ENCODE data around the gene TSPAN14.
"Not testable (repeated sequence)": the region's sequence is repeated elsewhere in the genome, so short reads cannot be mapped to it uniquely, and the experiment has no call there.

The TSPAN14 gene

DNA sequence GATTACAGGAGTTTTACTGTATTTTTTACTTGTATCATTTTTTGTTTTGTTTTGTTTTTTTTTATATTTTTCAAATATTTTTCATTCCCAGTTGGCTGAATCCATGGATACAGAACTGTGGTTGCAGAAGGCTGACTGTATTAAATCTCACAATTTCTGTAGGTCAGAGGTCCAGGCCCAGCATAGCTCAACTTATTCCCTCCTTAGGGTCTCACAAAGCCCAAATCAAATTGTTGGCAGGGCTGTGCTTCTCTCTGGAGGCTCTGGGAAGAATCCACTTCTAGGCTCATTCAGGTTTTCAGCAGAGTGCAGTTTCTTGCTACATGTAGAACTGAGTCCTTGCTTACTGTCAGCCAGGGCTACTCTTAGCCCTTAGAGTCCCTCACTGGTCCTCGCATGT lies 22.6 kb downstream of the TSPAN14 start:
- no peaks in the 10 kb centered on the region for H3F3A ChIP-seq (ENCODE audit: insufficient read depth, low read length)
- no peak overlapping the region for H2AFZ ChIP-seq (ENCODE audit: low read length)
- no peak overlapping the region for H3K4me3 ChIP-seq (ENCODE audit: low read length)
- no peak for TF ChIP-seq EZH2phosphoT487 (IDR thresholded peaks at IDR 0.05; ENCODE audit: low read length)
- TF ChIP-seq EZH2 (optimal IDR thresholded peaks at IDR 0.05; ENCODE audit: low read depth, low read length): no peak
- TF ChIP-seq, protein P1, sequence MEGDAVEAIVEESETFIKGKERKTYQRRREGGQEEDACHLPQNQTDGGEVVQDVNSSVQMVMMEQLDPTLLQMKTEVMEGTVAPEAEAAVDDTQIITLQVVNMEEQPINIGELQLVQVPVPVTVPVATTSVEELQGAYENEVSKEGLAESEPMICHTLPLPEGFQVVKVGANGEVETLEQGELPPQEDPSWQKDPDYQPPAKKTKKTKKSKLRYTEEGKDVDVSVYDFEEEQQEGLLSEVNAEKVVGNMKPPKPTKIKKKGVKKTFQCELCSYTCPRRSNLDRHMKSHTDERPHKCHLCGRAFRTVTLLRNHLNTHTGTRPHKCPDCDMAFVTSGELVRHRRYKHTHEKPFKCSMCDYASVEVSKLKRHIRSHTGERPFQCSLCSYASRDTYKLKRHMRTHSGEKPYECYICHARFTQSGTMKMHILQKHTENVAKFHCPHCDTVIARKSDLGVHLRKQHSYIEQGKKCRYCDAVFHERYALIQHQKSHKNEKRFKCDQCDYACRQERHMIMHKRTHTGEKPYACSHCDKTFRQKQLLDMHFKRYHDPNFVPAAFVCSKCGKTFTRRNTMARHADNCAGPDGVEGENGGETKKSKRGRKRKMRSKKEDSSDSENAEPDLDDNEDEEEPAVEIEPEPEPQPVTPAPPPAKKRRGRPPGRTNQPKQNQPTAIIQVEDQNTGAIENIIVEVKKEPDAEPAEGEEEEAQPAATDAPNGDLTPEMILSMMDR (IDR thresholded peaks at IDR 0.05; ENCODE audit: low read length): no peak
- H3K36me3 ChIP-seq (replicated peaks; ENCODE audit: insufficient read depth, low read length): no peaks in the 10 kb centered on the region
- no peak for DNase-seq
- H3K4me1 ChIP-seq (ENCODE audit: low read length): no peaks in the 10 kb centered on the region
- H4K20me1 ChIP-seq (ENCODE audit: insufficient read depth, low read length): no peaks in the 10 kb centered on the region; the same call in 1 of the 2 replicates
- H3K9me3 ChIP-seq (replicated peaks; ENCODE audit: insufficient read depth, low read length): no peaks in the 10 kb centered on the region
- no peaks in the 10 kb centered on the region for H3K9me2 ChIP-seq (replicated peaks; ENCODE audit: insufficient read depth, low read length)
- no peaks in the 10 kb centered on the region for H3K27me3 ChIP-seq (replicated peaks; ENCODE audit: insufficient read depth, low read length)
- H3K4me2 ChIP-seq (ENCODE audit: low read depth, low read length): no peak overlapping the region
- H3K27ac ChIP-seq (ENCODE audit: low read length): no peak overlapping the region
- H3K79me2 ChIP-seq (ENCODE audit: low read length): no peaks in the 10 kb centered on the region
- no peak overlapping the region for H3K9ac ChIP-seq (ENCODE audit: low read length)

DNA sequence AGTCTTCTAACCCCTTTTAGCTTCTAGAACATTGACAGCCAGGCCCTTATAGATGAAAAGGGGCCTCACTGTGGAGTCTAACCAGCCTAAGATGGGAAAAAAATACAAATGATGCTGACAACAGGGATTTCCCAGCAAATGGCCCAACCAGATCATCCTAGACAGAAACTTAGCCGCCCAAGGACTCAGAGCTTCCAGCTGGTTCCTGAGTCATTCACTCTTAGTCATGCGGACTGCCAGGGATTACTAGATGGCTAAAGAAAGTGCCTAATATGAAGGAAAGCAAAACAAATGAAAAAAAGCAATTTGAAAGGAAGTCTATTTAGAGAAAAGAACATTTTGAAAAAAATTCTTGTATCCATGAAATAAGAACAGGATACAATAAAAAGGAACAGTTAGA lies 23.7 kb downstream of the TSPAN14 start:
- H3K4me1 ChIP-seq (ENCODE audit: low read length): no peaks in the 10 kb centered on the region
- no peak overlapping the region for H3K27ac ChIP-seq (ENCODE audit: low read length)
- no peak overlapping the region for H3K4me2 ChIP-seq (ENCODE audit: low read depth, low read length)
- no peak overlapping the region for H2AFZ ChIP-seq (ENCODE audit: low read length)
- H3K79me2 ChIP-seq (ENCODE audit: low read length): no peaks in the 10 kb centered on the region
- no peaks in the 10 kb centered on the region for H3K27me3 ChIP-seq (replicated peaks; ENCODE audit: insufficient read depth, low read length)
- H3K4me3 ChIP-seq (ENCODE audit: low read length): no peak overlapping the region
- TF ChIP-seq, protein P1 (IDR thresholded peaks at IDR 0.05; ENCODE audit: low read length): no peak
- TF ChIP-seq EZH2phosphoT487 (IDR thresholded peaks at IDR 0.05; ENCODE audit: low read length) (no peak), EZH2 (optimal IDR thresholded peaks at IDR 0.05; ENCODE audit: low read depth, low read length) (no peak)
- no peaks in the 10 kb centered on the region for H3K9me2 ChIP-seq (replicated peaks; ENCODE audit: insufficient read depth, low read length)
- no peak overlapping the region for H3K9ac ChIP-seq (ENCODE audit: low read length)
- DNase-seq: no peak
- no peaks in the 10 kb centered on the region for H3F3A ChIP-seq (ENCODE audit: insufficient read depth, low read length)
- no peaks in the 10 kb centered on the region for H4K20me1 ChIP-seq (ENCODE audit: insufficient read depth, low read length)
- no peaks in the 10 kb centered on the region for H3K36me3 ChIP-seq (replicated peaks; ENCODE audit: insufficient read depth, low read length)
- no peaks in the 10 kb centered on the region for H3K9me3 ChIP-seq (replicated peaks; ENCODE audit: insufficient read depth, low read length)

DNA sequence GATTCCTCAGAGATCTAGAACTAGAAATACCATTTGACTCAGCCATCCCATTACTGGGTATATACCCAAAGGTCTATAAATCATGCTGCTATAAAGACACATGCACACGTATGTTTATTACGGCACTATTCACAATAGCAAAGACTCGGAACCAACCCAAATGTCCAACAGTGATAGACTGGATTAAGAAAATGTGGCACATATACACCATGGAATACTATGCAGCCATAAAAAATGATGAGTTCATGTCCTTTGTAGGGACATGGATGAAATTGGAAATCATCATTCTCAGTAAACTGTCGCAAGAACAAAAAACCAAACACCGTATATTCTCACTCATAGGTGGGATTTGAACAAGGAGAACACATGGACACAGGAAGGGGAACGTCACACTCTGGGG lies 26.3 kb downstream of the TSPAN14 start:
- not testable (repeated sequence) for H3K9me3 ChIP-seq (replicated peaks; ENCODE audit: insufficient read depth, low read length); H3K27ac ChIP-seq (ENCODE audit: low read length); H3K27me3 ChIP-seq (replicated peaks; ENCODE audit: insufficient read depth, low read length); H3K9me2 ChIP-seq (replicated peaks; ENCODE audit: insufficient read depth, low read length); H3K4me1 ChIP-seq (ENCODE audit: low read length); H3K36me3 ChIP-seq (replicated peaks; ENCODE audit: insufficient read depth, low read length); H3F3A ChIP-seq (ENCODE audit: insufficient read depth, low read length); H3K4me3 ChIP-seq (ENCODE audit: low read length); H4K20me1 ChIP-seq (ENCODE audit: insufficient read depth, low read length); H3K79me2 ChIP-seq (ENCODE audit: low read length); H2AFZ ChIP-seq (ENCODE audit: low read length); H3K9ac ChIP-seq (ENCODE audit: low read length); H3K4me2 ChIP-seq (ENCODE audit: low read depth, low read length); DNase-seq

DNA sequence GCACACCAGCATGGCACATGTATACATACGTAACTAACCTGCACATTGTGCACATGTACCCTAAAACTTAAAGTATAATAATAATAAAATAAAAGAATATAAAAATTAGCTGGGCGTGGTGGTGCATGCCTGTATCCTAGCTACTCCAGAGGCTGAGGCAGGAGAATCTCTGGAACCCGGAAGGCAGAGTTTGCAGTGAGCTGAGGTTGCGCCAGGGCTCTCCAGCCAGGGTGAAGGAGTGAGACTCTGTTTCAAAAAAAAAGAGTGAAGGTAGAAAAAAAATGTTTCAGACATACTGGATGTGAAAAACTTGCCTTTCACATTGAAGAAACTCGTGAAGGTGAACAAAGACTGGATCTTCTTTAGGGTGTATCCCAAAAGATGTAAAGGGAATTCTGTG lies 26.7 kb downstream of the TSPAN14 start:
- Histone ChIP-seq H3K79me2 (ENCODE audit: low read length) (no peaks in the 10 kb centered on the region), H3K4me1 (ENCODE audit: low read length) (no peaks in the 10 kb centered on the region), H3K36me3 (replicated peaks; ENCODE audit: insufficient read depth, low read length) (no peaks in the 10 kb centered on the region), H3K4me2 (ENCODE audit: low read depth, low read length) (no peak overlapping the region), H3K9me3 (replicated peaks; ENCODE audit: insufficient read depth, low read length) (no peaks in the 10 kb centered on the region), H4K20me1 (ENCODE audit: insufficient read depth, low read length) (no peaks in the 10 kb centered on the region), H3K27me3 (replicated peaks; ENCODE audit: insufficient read depth, low read length) (no peaks in the 10 kb centered on the region), H3K4me3 (ENCODE audit: low read length) (no peak overlapping the region), H3K27ac (ENCODE audit: low read length) (no peak overlapping the region), H3K9me2 (replicated peaks; ENCODE audit: insufficient read depth, low read length) (no peaks in the 10 kb centered on the region), H2AFZ (ENCODE audit: low read length) (no peak overlapping the region), H3F3A (ENCODE audit: insufficient read depth, low read length) (no peaks in the 10 kb centered on the region), H3K9ac (ENCODE audit: low read length) (no peak overlapping the region)
- TF ChIP-seq EZH2phosphoT487 (IDR thresholded peaks at IDR 0.05; ENCODE audit: low read length) (no peak), EZH2 (optimal IDR thresholded peaks at IDR 0.05; ENCODE audit: low read depth, low read length) (no peak)
- TF ChIP-seq, protein P1 (IDR thresholded peaks at IDR 0.05; ENCODE audit: low read length): no peak
- no peak for DNase-seq

Measured in MM.1S (cell line).